ENCODE results near the gene CDY2B.
"Not testable (repeated sequence)": the region's sequence is repeated elsewhere in the genome, so short reads cannot be mapped to it uniquely, and the experiment has no call there.

- TF ChIP-seq POLR2A (IDR thresholded peaks at IDR 0.05), result not testable (repeated sequence)
- TF ChIP-seq, protein P1, sequence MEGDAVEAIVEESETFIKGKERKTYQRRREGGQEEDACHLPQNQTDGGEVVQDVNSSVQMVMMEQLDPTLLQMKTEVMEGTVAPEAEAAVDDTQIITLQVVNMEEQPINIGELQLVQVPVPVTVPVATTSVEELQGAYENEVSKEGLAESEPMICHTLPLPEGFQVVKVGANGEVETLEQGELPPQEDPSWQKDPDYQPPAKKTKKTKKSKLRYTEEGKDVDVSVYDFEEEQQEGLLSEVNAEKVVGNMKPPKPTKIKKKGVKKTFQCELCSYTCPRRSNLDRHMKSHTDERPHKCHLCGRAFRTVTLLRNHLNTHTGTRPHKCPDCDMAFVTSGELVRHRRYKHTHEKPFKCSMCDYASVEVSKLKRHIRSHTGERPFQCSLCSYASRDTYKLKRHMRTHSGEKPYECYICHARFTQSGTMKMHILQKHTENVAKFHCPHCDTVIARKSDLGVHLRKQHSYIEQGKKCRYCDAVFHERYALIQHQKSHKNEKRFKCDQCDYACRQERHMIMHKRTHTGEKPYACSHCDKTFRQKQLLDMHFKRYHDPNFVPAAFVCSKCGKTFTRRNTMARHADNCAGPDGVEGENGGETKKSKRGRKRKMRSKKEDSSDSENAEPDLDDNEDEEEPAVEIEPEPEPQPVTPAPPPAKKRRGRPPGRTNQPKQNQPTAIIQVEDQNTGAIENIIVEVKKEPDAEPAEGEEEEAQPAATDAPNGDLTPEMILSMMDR (IDR thresholded peaks at IDR 0.05), result not testable (repeated sequence)
Observed at GRCh38 chrY:17907351-17907750, 27.3 kb upstream of the CDY2B start.
